ENCODE data around the gene CD1D.

CD1D gene

GRCh38 chr1:158180741-158181576, at the start of gene CD1D:
Gene CD1D (plus strand): TSS chr1:158180895. CDS start chr1:158181102, 207 bp downstream.
- peak within 1 kb of the TSS; percentile 41 for H3K4me3 ChIP-seq (ENCODE audit: low read depth, low read length)
- DNase-seq (ENCODE audit: low read depth) = peak; percentile 20
- TF ChIP-seq CTCF (IDR thresholded peaks at IDR 0.05; ENCODE audit: insufficient read depth, low read depth, low read length, missing control alignments) = no peak

GRCh38 chr1:158131217-158131616, 49.5 kb upstream of the CD1D start:
- no peak for TF ChIP-seq CTCF (IDR thresholded peaks at IDR 0.05; ENCODE audit: insufficient read depth, low read depth, low read length, missing control alignments)
- no peak for DNase-seq (ENCODE audit: low read depth)
- no peak overlapping the region for H3K4me3 ChIP-seq (ENCODE audit: low read depth, low read length)

- TF ChIP-seq CTCF (IDR thresholded peaks at IDR 0.05; ENCODE audit: insufficient read depth, low read depth, low read length, missing control alignments) = no peak
- H3K4me3 ChIP-seq (ENCODE audit: low read depth, low read length) = no peak overlapping the region
- no peak for DNase-seq (ENCODE audit: low read depth)
These were observed 39.9 kb upstream of the CD1D start for GRCh38 chr1:158140764-158141192.

- no peak overlapping the region for H3K4me3 ChIP-seq (ENCODE audit: low read depth, low read length)
- DNase-seq (ENCODE audit: low read depth) = no peak
- TF ChIP-seq CTCF (IDR thresholded peaks at IDR 0.05; ENCODE audit: insufficient read depth, low read depth, low read length, missing control alignments) = no peak
These were observed 35.4 kb upstream of the CD1D start for GRCh38 chr1:158145173-158145719.

GRCh38 chr1:158146165-158146564, 34.5 kb upstream of the CD1D start:
- TF ChIP-seq CTCF (IDR thresholded peaks at IDR 0.05; ENCODE audit: insufficient read depth, low read depth, low read length, missing control alignments) = no peak
- no peak for DNase-seq (ENCODE audit: low read depth)
- H3K4me3 ChIP-seq (ENCODE audit: low read depth, low read length) = no peak overlapping the region

GRCh38 chr1:158146739-158147138, 34.0 kb upstream of the CD1D start:
- DNase-seq (ENCODE audit: low read depth) = no peak
- no peak for TF ChIP-seq CTCF (IDR thresholded peaks at IDR 0.05; ENCODE audit: insufficient read depth, low read depth, low read length, missing control alignments)
- no peak overlapping the region for H3K4me3 ChIP-seq (ENCODE audit: low read depth, low read length)

Data from GM12865 (cell line).